Measurements from ENCODE around the gene FRK.
"Not testable (repeated sequence)": the region's sequence is repeated elsewhere in the genome, so short reads cannot be mapped to it uniquely, and the experiment has no call there.

FRK gene

GRCh38 chr6:116060572-116061283, at the start of gene FRK:
Gene FRK, minus strand, starts transcription at chr6:116060891. Its CDS starts 580 bp downstream, at chr6:116060311.
- peak; percentile 28 to 47 for DNase-seq

GRCh38 chr6:116108836-116109235, 48.1 kb upstream of the FRK start:
- no peak for DNase-seq

GRCh38 chr6:116106146-116106545, 45.5 kb upstream of the FRK start:
- no peak for DNase-seq

GRCh38 chr6:116105247-116105646, 44.6 kb upstream of the FRK start:
- no peak for DNase-seq

- no peak for DNase-seq
Observed at GRCh38 chr6:116104636-116105035, 43.9 kb upstream of the FRK start.

- DNase-seq, result no peak
Observed at GRCh38 chr6:116102873-116103272, 42.2 kb upstream of the FRK start.

GRCh38 chr6:116101790-116102189, 41.1 kb upstream of the FRK start:
- no peak for DNase-seq

- no peak for DNase-seq
Observed at GRCh38 chr6:116101302-116101718, 40.6 kb upstream of the FRK start.

- DNase-seq, result peak; percentile 66 to 82
Observed at GRCh38 chr6:116100419-116101301, 40.0 kb upstream of the FRK start, which contains the start of gene NT5DC1. Gene NT5DC1, plus strand, starts transcription at chr6:116100853. Its CDS starts 78 bp downstream, at chr6:116100931.

- no peak for DNase-seq
Observed at GRCh38 chr6:116099036-116099435, 38.3 kb upstream of the FRK start.

GRCh38 chr6:116096979-116097816, 36.5 kb upstream of the FRK start:
- DNase-seq, result no peak

GRCh38 chr6:116096048-116096759, 35.5 kb upstream of the FRK start:
- DNase-seq, result not testable (repeated sequence)

GRCh38 chr6:116094041-116094440, 33.4 kb upstream of the FRK start:
- DNase-seq, result no peak

- DNase-seq, result no peak
Observed at GRCh38 chr6:116090251-116090650, 29.6 kb upstream of the FRK start.

- no peak for DNase-seq
Observed at GRCh38 chr6:116088946-116089345, 28.3 kb upstream of the FRK start.

- DNase-seq, result no peak
Observed at GRCh38 chr6:116087437-116088027, 26.8 kb upstream of the FRK start.

GRCh38 chr6:116084284-116084683, 23.6 kb upstream of the FRK start:
- DNase-seq, result no peak

GRCh38 chr6:116083052-116083451, 22.4 kb upstream of the FRK start:
- DNase-seq, result no peak

GRCh38 chr6:116078945-116079344, 18.3 kb upstream of the FRK start:
- no peak for DNase-seq

- no peak for DNase-seq
Observed at GRCh38 chr6:116078522-116078921, 17.8 kb upstream of the FRK start.

- no peak for DNase-seq
Observed at GRCh38 chr6:116074732-116075390, 14.2 kb upstream of the FRK start.

Data from NCI-H2081 (cell line).